ENCODE measurements around the gene EVA1C.

- no peak for TF ChIP-seq CTCF (IDR thresholded peaks at IDR 0.05)
- no peak for TF ChIP-seq EZH2 (IDR thresholded peaks at IDR 0.05; ENCODE audit: borderline replicate concordance, insufficient read depth, low read depth, low read length, poor library complexity, severe bottlenecking)
Observed at GRCh38 chr21:32426066-32426465, 13.6 kb downstream of the EVA1C start.
